SK-MEL-5 (cell line): ENCODE measurements around the gene PCSK7. TPM values are rescaled to one million over a fixed set of nuclear protein-coding genes. Genes with fewer than 3 reads are reported as not detected.
"Not testable (repeated sequence)": the region's sequence is repeated elsewhere in the genome, so short reads cannot be mapped to it uniquely, and the experiment has no call there.

Experiments used
- DNase-seq: peaks from one replicate; pipeline ENCODE4 v3.0.0-alpha.2; 2016; ENCODE audit warnings: low read depth, low spot score
- in situ Hi-C: cut with HindIII; loops from 2 replicates; pipeline ENCODE4 v1.10.0; 2016; ENCODE audit warnings: low sequenced_read_pairs, high pct_unique_total_duplicates, low pct_unique_long_range_greater_than_20kb
- total RNA-seq: library from RNA; depleted of rRNA; stranded (reverse); fragments of >200 nt; shearing (Covaris generic); gene quantifications from 2 replicates; pipeline ENCODE4 v1.2.3, GENCODE V29; 2014

Gene PCSK7
- total RNA-seq, 1 experiment from 2014 or later, result 16.0 TPM

GRCh38 chr11:117192401-117192875, 39.4 kb downstream of the PCSK7 start:
- no peak for DNase-seq
- in situ Hi-C loops, result no loop called here

- in situ Hi-C loops, result no loop called here
- DNase-seq, result no peak
Measured at GRCh38 chr11:117191680-117192400, 40.0 kb downstream of the PCSK7 start.

GRCh38 chr11:117189941-117190544, 41.8 kb downstream of the PCSK7 start:
- in situ Hi-C loops, result no loop called here
- no peak for DNase-seq

- no peak for DNase-seq
- in situ Hi-C loops, result no loop called here
Measured at GRCh38 chr11:117189191-117189940, 42.5 kb downstream of the PCSK7 start.

GRCh38 chr11:117188620-117189081, 43.2 kb downstream of the PCSK7 start:
- in situ Hi-C loops, result no loop called here
- DNase-seq, result no peak

DNA sequence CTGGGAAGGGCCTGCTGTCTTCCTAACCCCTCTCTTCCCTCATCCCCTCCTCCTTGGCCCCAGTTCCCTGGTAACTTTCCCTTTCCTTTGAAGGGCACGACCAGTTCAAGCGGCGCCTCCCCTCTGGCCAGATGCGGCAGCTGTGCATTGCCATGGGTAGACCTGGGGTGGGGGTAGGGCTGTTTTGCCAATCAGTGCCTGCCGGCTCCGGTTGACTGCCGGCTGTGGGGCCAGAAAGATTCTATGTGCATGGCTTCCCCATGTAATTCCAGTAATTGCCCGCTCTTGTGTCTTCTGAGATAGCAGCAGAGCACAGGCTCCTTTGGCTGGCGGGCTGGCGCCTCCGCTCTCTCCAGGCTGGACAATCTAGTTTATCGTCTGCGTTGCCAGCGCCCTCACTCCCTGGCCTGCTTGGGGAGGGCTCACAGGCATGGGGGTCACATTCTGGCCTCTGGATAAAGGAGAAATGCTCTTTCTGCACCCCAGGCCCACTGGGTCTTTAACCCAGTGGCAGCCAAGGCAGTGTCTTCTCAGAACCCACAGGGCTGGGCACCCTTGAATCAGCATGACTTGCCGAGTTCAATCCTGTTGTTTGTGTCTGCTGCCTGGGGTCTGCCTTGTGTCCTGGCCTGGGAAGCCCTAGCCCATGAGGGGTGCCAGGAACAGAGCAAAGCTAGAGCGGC, 43.9 kb downstream of the PCSK7 start:
- in situ Hi-C loops, result no loop called here
- DNase-seq, result no peak

DNA sequence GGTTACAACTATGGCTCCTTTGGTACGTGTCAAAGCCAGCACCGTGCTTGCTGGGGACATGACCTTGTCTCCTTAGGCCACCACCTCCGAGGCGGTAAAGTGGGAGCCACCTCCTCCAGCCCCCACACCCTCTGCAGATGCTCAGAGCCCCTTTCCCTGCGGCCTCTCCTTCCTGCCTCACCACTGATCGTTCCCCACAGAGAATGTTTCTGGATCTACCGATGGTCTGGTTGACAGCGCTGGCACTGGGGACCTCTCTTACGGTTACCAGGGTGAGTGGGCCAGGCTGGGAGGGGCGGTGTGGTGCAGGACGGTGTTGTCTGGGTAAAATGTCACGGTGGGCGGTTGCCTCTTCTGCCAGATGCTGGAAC, 44.5 kb downstream of the PCSK7 start:
- no peak for DNase-seq
- in situ Hi-C loops, result no loop called here

- in situ Hi-C loops, result no loop called here
Measured at GRCh38 chr11:117187007-117187406, 44.9 kb downstream of the PCSK7 start.

DNA sequence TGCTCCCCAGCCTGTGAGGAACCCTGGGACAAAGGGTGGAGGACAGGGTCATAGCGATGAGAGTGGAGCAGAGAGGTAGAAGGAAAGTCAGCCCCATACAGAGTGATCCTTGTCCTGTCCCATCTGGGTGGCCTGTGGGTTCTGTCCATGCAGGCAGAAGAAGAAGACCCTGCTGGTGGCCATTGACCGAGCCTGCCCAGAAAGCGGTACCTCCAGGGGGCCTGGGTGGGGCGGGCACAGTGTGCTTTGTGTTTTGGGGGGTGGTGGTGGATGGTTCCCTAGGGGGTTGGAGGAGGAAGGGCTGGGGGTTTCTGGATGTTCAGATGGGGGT, 45.5 kb downstream of the PCSK7 start:
- in situ Hi-C loops, result no loop called here
- no peak for DNase-seq

More at GRCh38 chr11:117187007-117187406, 44.9 kb downstream of the PCSK7 start:
- DNase-seq, result no peak

DNA sequence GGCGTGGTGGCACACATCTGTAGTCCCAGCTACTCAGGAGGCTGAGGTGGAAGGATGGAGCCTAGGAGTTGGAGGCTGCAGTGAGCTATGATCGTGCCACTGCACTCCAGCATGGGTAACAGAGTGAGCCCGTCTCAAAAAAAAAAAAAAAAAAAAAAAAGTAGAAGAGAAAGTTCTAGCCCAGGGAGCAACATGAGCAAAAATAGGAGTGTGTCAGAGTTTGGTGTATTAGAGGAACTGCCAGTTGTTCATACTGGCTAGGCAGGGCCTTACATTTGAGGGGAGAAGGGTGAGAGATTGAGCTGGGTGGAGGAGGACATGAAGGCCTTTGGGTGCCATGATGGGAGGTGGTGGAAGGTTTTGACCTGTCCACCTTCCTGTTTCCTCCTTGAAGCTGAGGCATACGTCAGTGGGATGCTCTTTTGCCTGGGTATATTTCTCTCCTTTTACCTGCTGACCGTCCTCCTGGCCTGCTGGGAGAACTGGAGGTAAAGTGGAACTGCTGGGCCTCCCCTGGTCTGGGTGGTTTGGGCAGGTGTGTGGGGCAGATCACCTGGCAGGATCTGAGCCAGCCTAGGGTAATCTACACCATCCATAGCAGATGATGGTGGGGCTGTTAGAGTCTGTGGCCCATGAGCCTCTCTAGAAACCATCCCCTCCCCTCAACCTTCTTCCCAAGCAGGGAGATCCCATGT, 46.0 kb downstream of the PCSK7 start:
- in situ Hi-C loops, result no loop called here
- no peak for DNase-seq

DNA sequence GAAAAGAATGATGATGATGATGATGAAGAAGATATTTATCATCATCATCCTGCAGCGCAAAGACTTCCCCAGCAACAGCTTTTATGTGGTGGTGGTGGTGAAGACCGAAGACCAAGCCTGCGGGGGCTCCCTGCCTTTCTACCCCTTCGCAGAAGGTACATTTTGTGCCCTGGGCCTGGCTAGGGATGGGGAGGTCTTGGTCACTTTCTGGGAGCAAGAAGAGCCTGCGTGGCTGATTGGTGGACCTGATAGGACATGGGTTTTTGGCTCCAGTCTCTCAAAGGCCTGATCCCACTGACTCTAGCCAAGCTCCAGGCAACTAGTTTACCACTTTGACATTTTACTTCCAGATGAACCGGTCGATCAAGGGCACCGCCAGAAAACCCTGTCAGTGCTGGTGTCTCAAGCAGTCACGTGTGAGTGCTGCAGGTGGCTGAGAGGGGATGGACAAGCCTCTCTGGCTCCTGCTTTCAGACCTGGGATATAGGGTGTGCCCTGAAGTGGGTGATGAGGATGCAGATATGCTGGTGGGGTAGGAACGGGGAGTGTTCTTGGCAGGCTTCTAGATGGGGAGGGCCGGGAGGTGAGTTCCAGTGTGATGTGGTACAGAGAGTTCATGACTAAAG, 48.0 kb downstream of the PCSK7 start:
- in situ Hi-C loops, result no loop called here
- DNase-seq, result no peak

DNA sequence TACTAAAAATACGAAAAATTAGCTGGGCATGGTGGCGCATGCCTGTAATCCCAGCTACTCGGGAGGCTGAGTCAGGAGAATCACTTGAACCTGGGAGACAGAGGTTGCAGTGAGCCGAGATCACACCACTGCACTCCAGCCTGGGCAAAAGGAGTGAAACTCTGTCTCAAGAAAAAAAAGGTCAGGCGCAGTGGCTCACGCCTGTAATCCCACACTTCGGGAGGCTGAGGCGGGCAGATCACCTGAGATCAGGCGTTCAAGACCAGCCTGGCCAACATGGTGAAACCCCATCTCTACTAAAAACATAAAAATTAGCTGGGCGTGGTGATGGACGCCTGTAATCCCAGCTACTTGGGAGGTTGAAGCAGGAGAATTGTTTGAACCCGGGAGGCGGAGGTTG, 48.7 kb downstream of the PCSK7 start:
- in situ Hi-C loops, DNase-seq: not testable (repeated sequence)

GRCh38 chr11:117182551-117182935, 49.3 kb downstream of the PCSK7 start:
- no peak for DNase-seq
- in situ Hi-C loops, result no loop called here

- in situ Hi-C loops, result no loop called here
- no peak for DNase-seq
Measured at GRCh38 chr11:117181586-117182550, 50.0 kb downstream of the PCSK7 start.

DNA sequence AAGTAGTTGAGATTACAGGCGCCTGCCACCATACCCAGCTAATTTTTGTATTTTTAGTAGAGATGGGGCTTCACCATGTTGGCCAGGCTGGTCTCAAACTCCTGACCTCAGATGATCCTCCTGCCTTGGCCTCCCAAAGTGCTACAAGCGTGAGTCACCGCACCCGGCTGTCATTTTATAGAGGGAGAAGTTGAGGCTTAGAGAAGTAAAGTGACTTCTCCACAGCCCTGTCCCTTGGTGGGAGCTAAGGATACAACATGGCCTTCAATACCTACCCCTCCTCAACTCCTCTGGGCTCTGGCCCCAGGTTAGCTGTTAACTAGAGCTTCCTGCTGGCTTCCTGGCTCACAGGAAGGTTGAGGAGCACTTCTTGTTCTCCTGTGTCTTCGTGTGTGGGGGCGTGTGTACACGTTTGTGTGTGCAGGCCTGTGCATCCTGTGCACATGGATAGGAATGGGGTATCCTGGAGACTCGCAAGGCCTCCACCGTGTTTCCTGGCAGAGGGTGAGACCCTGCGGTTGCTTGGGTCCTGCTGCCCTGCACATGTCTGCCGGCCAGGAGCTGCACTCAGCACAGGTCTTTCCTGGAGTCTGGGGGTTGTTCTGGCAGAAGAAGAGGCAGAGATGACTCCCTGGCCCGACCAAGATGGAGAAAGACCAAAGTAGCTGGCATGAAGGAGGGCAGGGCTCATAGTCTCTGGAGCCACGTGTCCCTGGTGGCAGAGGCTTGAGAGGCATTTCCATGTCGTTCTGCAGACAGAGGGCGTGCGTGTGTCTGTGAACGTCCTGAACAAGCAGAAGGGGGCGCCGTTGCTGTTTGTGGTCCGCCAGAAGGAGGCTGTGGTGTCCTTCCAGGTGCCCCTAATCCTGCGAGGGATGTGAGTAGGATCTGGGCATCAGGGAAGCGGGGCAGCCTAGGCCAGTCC, 51.0 kb downstream of the PCSK7 start:
- in situ Hi-C loops, result no loop called here
- peak; percentile 87 for DNase-seq
